Activated T-helper 1 cell treated with anti-CD3 and anti-CD28 coated beads, Interleukin-12 subunit alpha, Interleukin-12 subunit beta, Interleukin-2, Interleukin-4 antibody, amounts not matched to agents 30 ng/mL and 10 ng/mL and 1 ng/mL, durations not matched to agents 14 hours and 24 hours and 36 hours (primary cell): Measurements from ENCODE around the gene ARFRP1. TPM values are rescaled to one million over a fixed set of nuclear protein-coding genes. Genes with fewer than 3 reads are reported as not detected.

ENCODE experiments used
- DNase-seq: peaks from one replicate; pipeline ENCODE4 v3.0.0; 2021; ENCODE audit warnings: low spot score
- H3K27ac Mint-ChIP-seq: one replicate; pipeline ENCODE4 v1.8.0; 2021; ENCODE audit warnings: mild to moderate bottlenecking, mixed read lengths
- H3K27me3 Mint-ChIP-seq: one replicate; pipeline ENCODE4 v1.8.0; 2022; ENCODE audit warnings: mild to moderate bottlenecking, moderate library complexity, mixed read lengths; ENCODE audit not compliant: insufficient read depth
- H3K36me3 Mint-ChIP-seq: one replicate; pipeline ENCODE4 v1.8.0; 2021; ENCODE audit warnings: low read depth, mixed read lengths
- H3K4me1 Mint-ChIP-seq: one replicate; pipeline ENCODE4 v1.8.0; 2021; ENCODE audit warnings: low read depth, mixed read lengths
- H3K4me3 Mint-ChIP-seq: one replicate; pipeline ENCODE4 v1.8.0; 2021; ENCODE audit warnings: mild to moderate bottlenecking, moderate library complexity, mixed read lengths
- H3K9me3 Mint-ChIP-seq: one replicate; pipeline ENCODE4 v1.8.0; 2021; ENCODE audit warnings: mixed read lengths
- intact Hi-C: fragments of 100-400 bp; cut with micrococcal nuclease; formaldehyde crosslinking; loops from one replicate; pipeline ENCODE4 v1.15.1; 2024
- total RNA-seq: library from RNA; stranded (reverse); gene quantifications from 2 replicates; pipeline ENCODE4 v1.2.3, GENCODE V29; 2022

The ARFRP1 gene
- total RNA-seq, 1 donor from 2014 or later = 73.5 TPM

DNA sequence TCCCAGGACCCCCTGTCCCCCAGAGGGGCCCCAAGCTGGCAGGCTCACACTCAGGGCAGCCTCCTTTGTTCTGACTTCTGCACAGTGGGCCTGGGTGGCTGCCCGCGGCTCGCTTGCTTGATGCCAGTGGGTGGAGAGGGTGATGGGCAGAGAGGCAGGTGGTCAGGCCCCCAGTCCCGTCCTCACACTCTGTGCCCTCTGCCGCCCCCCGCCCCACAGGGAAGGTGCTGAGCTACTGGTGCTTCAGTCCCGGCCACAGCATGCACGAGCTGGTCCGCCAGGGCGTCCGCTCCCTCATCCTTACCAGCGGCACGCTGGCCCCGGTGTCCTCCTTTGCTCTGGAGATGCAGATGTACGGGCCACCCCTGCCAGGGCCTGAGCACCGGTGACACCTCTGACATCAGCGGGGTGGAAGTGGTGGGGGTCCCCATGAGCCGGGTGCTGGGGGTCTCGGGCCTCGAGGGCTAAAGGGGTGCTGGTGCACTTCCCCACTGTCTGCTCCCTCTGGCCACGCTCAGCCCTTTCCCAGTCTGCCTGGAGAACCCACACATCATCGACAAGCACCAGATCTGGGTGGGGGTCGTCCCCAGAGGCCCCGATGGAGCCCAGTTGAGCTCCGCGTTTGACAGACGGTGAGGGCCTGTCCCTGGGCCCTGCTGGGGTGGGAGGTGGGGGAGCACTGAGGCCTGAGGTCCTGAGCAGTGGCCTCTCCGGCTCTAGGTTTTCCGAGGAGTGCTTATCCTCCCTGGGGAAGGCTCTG is 20.2 kb downstream of the ARFRP1 start:
- intact Hi-C loops = no loop called here
- H3K27ac Mint-ChIP-seq = no peak overlapping the region
- H3K27me3 Mint-ChIP-seq = no peaks in the 10 kb centered on the region
- H3K4me1 Mint-ChIP-seq = no peaks in the 10 kb centered on the region
- no peak overlapping the region for H3K4me3 Mint-ChIP-seq
- DNase-seq = no peak
- peaks cover 7% of the 10 kb centered on the region for H3K36me3 Mint-ChIP-seq
- H3K9me3 Mint-ChIP-seq = no peaks in the 10 kb centered on the region

GRCh38 chr20:63686492-63687321 is 21.1 kb downstream of the ARFRP1 start:
- no peak for DNase-seq
- H3K4me3 Mint-ChIP-seq = no peak overlapping the region
- H3K4me1 Mint-ChIP-seq = no peaks in the 10 kb centered on the region
- H3K9me3 Mint-ChIP-seq = no peaks in the 10 kb centered on the region
- peaks cover 7% of the 10 kb centered on the region for H3K36me3 Mint-ChIP-seq
- H3K27me3 Mint-ChIP-seq = no peaks in the 10 kb centered on the region
- intact Hi-C loops = no loop called here
- H3K27ac Mint-ChIP-seq = no peak overlapping the region

DNA sequence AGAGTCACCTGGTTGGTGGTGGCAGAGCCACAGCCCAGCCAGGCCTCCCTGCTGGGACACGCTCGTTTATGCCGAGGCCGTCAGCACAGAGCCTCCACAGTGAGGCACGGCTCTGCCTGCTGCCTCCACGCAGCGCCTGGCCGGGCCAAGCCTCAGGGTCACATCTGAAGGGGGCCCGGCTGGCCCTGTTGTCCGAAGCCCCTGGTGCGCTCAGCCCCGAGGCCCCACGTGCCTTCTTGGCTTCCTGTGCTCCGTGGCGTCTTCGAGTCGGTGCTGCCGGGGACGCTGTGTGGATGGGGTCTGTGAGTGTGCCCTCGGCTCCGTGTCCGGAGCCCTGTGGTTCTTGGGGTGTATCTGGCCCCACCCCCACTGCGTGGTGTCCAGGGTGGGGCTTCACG is 21.7 kb downstream of the ARFRP1 start:
- no peak overlapping the region for H3K4me3 Mint-ChIP-seq
- DNase-seq = no peak
- H3K9me3 Mint-ChIP-seq = no peaks in the 10 kb centered on the region
- H3K4me1 Mint-ChIP-seq = no peaks in the 10 kb centered on the region
- peaks cover 3% of the 10 kb centered on the region for H3K36me3 Mint-ChIP-seq
- H3K27me3 Mint-ChIP-seq = no peaks in the 10 kb centered on the region
- no peak overlapping the region for H3K27ac Mint-ChIP-seq
- intact Hi-C loops = no loop called here

GRCh38 chr20:63685269-63686026 is 22.3 kb downstream of the ARFRP1 start:
- H3K9me3 Mint-ChIP-seq = no peaks in the 10 kb centered on the region
- no peak for DNase-seq
- no peaks in the 10 kb centered on the region for H3K4me1 Mint-ChIP-seq
- no peaks in the 10 kb centered on the region for H3K27me3 Mint-ChIP-seq
- intact Hi-C loops = no loop called here
- H3K27ac Mint-ChIP-seq = no peak overlapping the region
- H3K36me3 Mint-ChIP-seq = peaks cover 3% of the 10 kb centered on the region
- H3K4me3 Mint-ChIP-seq = no peak overlapping the region

GRCh38 chr20:63682384-63683139 is 25.2 kb downstream of the ARFRP1 start:
- Mint-ChIP-seq H3K36me3 (peaks cover 11% of the 10 kb centered on the region), H3K27ac (no peak overlapping the region), H3K27me3 (no peaks in the 10 kb centered on the region), H3K9me3 (no peaks in the 10 kb centered on the region), H3K4me1 (no peaks in the 10 kb centered on the region), H3K4me3 (no peak overlapping the region)
- intact Hi-C loops = no loop called here
- DNase-seq = no peak

- H3K9me3 Mint-ChIP-seq = no peaks in the 10 kb centered on the region
- DNase-seq = no peak
- H3K27me3 Mint-ChIP-seq = no peaks in the 10 kb centered on the region
- no peak overlapping the region for H3K4me3 Mint-ChIP-seq
- H3K4me1 Mint-ChIP-seq = no peaks in the 10 kb centered on the region
- intact Hi-C loops = no loop called here
- H3K36me3 Mint-ChIP-seq = peaks cover 13% of the 10 kb centered on the region
- H3K27ac Mint-ChIP-seq = no peak overlapping the region
These were observed 26.1 kb downstream of the ARFRP1 start for GRCh38 chr20:63681609-63682142.

DNA sequence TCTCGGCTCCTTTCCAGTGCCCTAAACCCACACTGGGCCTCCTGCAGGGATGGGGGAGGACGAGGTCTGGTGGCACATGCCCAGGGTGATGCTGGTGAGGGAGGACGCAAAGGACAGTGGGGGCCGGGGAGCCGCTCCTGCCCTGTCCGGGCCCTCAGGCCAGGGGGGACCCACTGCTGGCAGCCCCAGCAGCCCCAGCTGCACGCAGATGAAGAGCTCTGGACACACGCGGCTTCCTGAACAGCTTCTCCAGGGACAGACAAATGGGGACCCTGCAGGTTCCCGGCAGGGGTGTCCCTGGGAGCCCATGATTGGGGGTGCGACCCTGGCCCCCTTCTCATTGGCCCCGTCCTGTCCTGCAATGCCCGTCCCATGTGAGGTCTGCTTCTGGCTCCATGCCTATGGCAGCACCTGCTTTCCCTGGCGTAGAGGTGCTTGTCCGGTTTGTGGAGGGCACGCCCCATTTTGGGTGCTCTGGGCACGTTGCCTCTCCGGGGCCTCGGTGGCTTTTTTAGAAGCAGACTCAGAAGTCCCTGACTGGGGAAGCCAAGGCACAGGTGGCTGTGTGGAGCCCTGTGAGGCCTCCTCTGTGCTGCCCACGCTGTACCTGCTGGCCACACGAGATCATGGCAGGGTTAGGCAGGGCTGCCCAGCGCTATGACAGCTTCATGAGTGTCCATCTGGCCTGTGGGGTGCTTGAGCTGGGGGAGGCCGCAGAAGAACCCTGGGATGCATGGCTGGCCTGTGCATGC is 26.7 kb downstream of the ARFRP1 start:
- H3K27me3 Mint-ChIP-seq = no peaks in the 10 kb centered on the region
- peaks cover 13% of the 10 kb centered on the region for H3K36me3 Mint-ChIP-seq
- intact Hi-C loops = no loop called here
- H3K4me3 Mint-ChIP-seq = no peak overlapping the region
- no peak overlapping the region for H3K27ac Mint-ChIP-seq
- no peaks in the 10 kb centered on the region for H3K9me3 Mint-ChIP-seq
- H3K4me1 Mint-ChIP-seq = no peaks in the 10 kb centered on the region
- no peak for DNase-seq

DNA sequence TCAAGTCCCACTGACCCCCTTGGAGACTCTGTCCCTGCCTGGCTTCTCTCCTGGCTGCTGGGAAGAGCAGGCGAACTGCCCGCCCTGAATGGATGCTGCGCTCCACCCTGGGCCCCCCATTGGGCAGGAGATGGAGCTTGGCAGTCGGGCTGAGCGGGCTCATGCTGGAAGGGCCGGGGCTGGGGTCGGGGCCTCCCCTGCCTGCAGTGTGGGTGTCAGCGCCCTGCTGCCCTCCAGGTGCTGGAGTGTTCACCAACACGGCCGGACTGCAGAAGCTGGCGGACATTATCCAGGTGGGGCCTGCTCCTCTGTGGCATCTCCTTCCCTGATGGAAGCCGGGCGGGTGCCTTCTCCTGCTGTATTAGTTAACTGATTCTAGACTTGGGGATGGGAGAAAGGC is 27.3 kb downstream of the ARFRP1 start:
- Mint-ChIP-seq H3K4me1 (no peaks in the 10 kb centered on the region), H3K4me3 (no peak overlapping the region), H3K27me3 (no peaks in the 10 kb centered on the region), H3K27ac (no peak overlapping the region), H3K9me3 (no peaks in the 10 kb centered on the region), H3K36me3 (peaks cover 16% of the 10 kb centered on the region)
- DNase-seq = no peak
- intact Hi-C loops = no loop called here

- Mint-ChIP-seq H3K4me1 (no peaks in the 10 kb centered on the region), H3K36me3 (peaks cover 16% of the 10 kb centered on the region), H3K27ac (no peak overlapping the region), H3K4me3 (no peak overlapping the region), H3K9me3 (no peaks in the 10 kb centered on the region), H3K27me3 (no peaks in the 10 kb centered on the region)
- no peak for DNase-seq
- intact Hi-C loops = no loop called here
These were observed 27.9 kb downstream of the ARFRP1 start for GRCh38 chr20:63679799-63680305.

- H3K36me3 Mint-ChIP-seq = peaks cover 16% of the 10 kb centered on the region
- no peaks in the 10 kb centered on the region for H3K9me3 Mint-ChIP-seq
- H3K4me1 Mint-ChIP-seq = no peaks in the 10 kb centered on the region
- peak overlapping the region; percentile 57 for H3K27ac Mint-ChIP-seq
- no peak overlapping the region for H3K4me3 Mint-ChIP-seq
- H3K27me3 Mint-ChIP-seq = no peaks in the 10 kb centered on the region
- no peak for DNase-seq
- intact Hi-C loops = no loop called here
These were observed 28.9 kb downstream of the ARFRP1 start for GRCh38 chr20:63678667-63679465.

GRCh38 chr20:63678071-63678470 is 29.7 kb downstream of the ARFRP1 start:
- Mint-ChIP-seq H3K36me3 (peaks cover 15% of the 10 kb centered on the region), H3K27me3 (no peaks in the 10 kb centered on the region), H3K27ac (no peak overlapping the region), H3K4me1 (no peaks in the 10 kb centered on the region), H3K4me3 (no peak overlapping the region), H3K9me3 (no peaks in the 10 kb centered on the region)
- intact Hi-C loops = no loop called here
- no peak for DNase-seq
